IPS-NIHi7 (cell line): ENCODE measurements around the gene SPATA31E1.

ENCODE experiments used
- DNase-seq: peaks from one replicate; pipeline ENCODE4 v3.0.0; 2012; ENCODE audit warnings: mixed read lengths; ENCODE audit errors: extremely low spot score

The SPATA31E1 gene

GRCh38 chr9:87863882-87864465, 18.7 kb upstream of the SPATA31E1 start:
- DNase-seq = no peak

- DNase-seq = no peak
These were observed 17.8 kb upstream of the SPATA31E1 start for GRCh38 chr9:87864915-87865314.

- DNase-seq = no peak
These were observed 17.1 kb upstream of the SPATA31E1 start for GRCh38 chr9:87865626-87866025.

- DNase-seq = no peak
These were observed 15.3 kb upstream of the SPATA31E1 start for GRCh38 chr9:87867391-87867790.

- DNase-seq = no peak
These were observed 14.5 kb upstream of the SPATA31E1 start for GRCh38 chr9:87868175-87868574.

GRCh38 chr9:87868635-87869034, 14.0 kb upstream of the SPATA31E1 start:
- no peak for DNase-seq

- DNase-seq = no peak
These were observed 13.6 kb upstream of the SPATA31E1 start for GRCh38 chr9:87869082-87869481.

GRCh38 chr9:87871425-87872078, 11.1 kb upstream of the SPATA31E1 start:
- no peak for DNase-seq

- no peak for DNase-seq
These were observed 10.5 kb upstream of the SPATA31E1 start for GRCh38 chr9:87872079-87872624.

GRCh38 chr9:87873607-87874303, 8.9 kb upstream of the SPATA31E1 start:
- no peak for DNase-seq

GRCh38 chr9:87874304-87874623, 8.4 kb upstream of the SPATA31E1 start:
- DNase-seq = no peak

GRCh38 chr9:87875060-87875459, 7.6 kb upstream of the SPATA31E1 start:
- DNase-seq = no peak

- no peak for DNase-seq
These were observed 6.7 kb upstream of the SPATA31E1 start for GRCh38 chr9:87875831-87876545.

GRCh38 chr9:87876708-87877107, 6.0 kb upstream of the SPATA31E1 start:
- no peak for DNase-seq

GRCh38 chr9:87878989-87879511, 3.6 kb upstream of the SPATA31E1 start:
- DNase-seq = no peak

- no peak for DNase-seq
These were observed 2.6 kb upstream of the SPATA31E1 start for GRCh38 chr9:87880116-87880515.

GRCh38 chr9:87880683-87881082, 2.0 kb upstream of the SPATA31E1 start:
- DNase-seq = no peak

- DNase-seq = no peak
These were observed 597 bp downstream of the SPATA31E1 start for GRCh38 chr9:87883274-87883673.

GRCh38 chr9:87883990-87884389, 1.3 kb downstream of the SPATA31E1 start:
- peak; percentile 81 for DNase-seq

GRCh38 chr9:87884578-87885459, 2.1 kb downstream of the SPATA31E1 start:
- peak; percentile 7 for DNase-seq
